ENCODE results near the gene CRELD1.

Gene CRELD1

GRCh38 chr3:9903904-9904303 is 29.7 kb upstream of the CRELD1 start:
- no peak for DNase-seq

- no peak for DNase-seq
Observed at GRCh38 chr3:9906480-9906879, 27.2 kb upstream of the CRELD1 start.

GRCh38 chr3:9908286-9908685 is 25.3 kb upstream of the CRELD1 start:
- no peak for DNase-seq

GRCh38 chr3:9909221-9910013 is 24.2 kb upstream of the CRELD1 start:
- no peak for DNase-seq

- no peak for DNase-seq
Observed at GRCh38 chr3:9911863-9912262, 21.8 kb upstream of the CRELD1 start.

GRCh38 chr3:9912294-9912935 is 21.2 kb upstream of the CRELD1 start:
- DNase-seq, result peak; percentile 29

- DNase-seq, result no peak
Observed at GRCh38 chr3:9913601-9914000, 20.0 kb upstream of the CRELD1 start.

- no peak for DNase-seq
Observed at GRCh38 chr3:9914011-9914410, 19.6 kb upstream of the CRELD1 start.

GRCh38 chr3:9914559-9915253 is 18.9 kb upstream of the CRELD1 start:
- DNase-seq, result no peak

GRCh38 chr3:9915254-9916141 is 18.1 kb upstream of the CRELD1 start:
- DNase-seq, result no peak

- no peak for DNase-seq
Observed at GRCh38 chr3:9916346-9916733, 17.3 kb upstream of the CRELD1 start.

- peak; percentile 76 for DNase-seq
Observed at GRCh38 chr3:9916734-9917680, 16.6 kb upstream of the CRELD1 start, which contains the start of gene IL17RC. Gene IL17RC (plus strand): TSS chr3:9917098. CDS start chr3:9917316, 218 bp downstream.

- no peak for DNase-seq
Observed at GRCh38 chr3:9917820-9918219, 15.8 kb upstream of the CRELD1 start.

- no peak for DNase-seq
Observed at GRCh38 chr3:9918261-9919038, 15.2 kb upstream of the CRELD1 start.

GRCh38 chr3:9928158-9928557 is 5.5 kb upstream of the CRELD1 start:
- no peak for DNase-seq

GRCh38 chr3:9930804-9931418 is 2.7 kb upstream of the CRELD1 start:
- no peak for DNase-seq

- no peak for DNase-seq
Observed at GRCh38 chr3:9932535-9932842, 1.1 kb upstream of the CRELD1 start.

GRCh38 chr3:9932843-9933560 is 632 bp upstream of the CRELD1 start:
- DNase-seq, result peak; percentile 75

- no peak for DNase-seq
Observed at GRCh38 chr3:9934235-9934621, 594 bp downstream of the CRELD1 start.

- DNase-seq, result no peak
Observed at GRCh38 chr3:9934993-9935392, 1.4 kb downstream of the CRELD1 start.
